ENCODE results near the gene TAL1. TPM values are rescaled to one million over a fixed set of nuclear protein-coding genes. Genes with fewer than 3 reads are reported as not detected.

The TAL1 gene
- total RNA-seq, 4 donors from 2014 or later: 3.9 to 14.9 (median 12.8) TPM

- no peak for DNase-seq
- Histone ChIP-seq H3K36me3 (no peaks in the 10 kb centered on the region), H3K4me3 (replicated peaks in 1 of 3) (no peak overlapping the region), H3K27me3 (no peaks in the 10 kb centered on the region), H3K4me1 (peaks cover 12 to 14% of the 10 kb centered on the region in 2 donors), H3K27ac (no peak overlapping the region), H3K9me3 (no peaks in the 10 kb centered on the region)
- TF ChIP-seq POLR2A (IDR thresholded peaks at IDR 0.05): no peak
- TF ChIP-seq, protein P1, sequence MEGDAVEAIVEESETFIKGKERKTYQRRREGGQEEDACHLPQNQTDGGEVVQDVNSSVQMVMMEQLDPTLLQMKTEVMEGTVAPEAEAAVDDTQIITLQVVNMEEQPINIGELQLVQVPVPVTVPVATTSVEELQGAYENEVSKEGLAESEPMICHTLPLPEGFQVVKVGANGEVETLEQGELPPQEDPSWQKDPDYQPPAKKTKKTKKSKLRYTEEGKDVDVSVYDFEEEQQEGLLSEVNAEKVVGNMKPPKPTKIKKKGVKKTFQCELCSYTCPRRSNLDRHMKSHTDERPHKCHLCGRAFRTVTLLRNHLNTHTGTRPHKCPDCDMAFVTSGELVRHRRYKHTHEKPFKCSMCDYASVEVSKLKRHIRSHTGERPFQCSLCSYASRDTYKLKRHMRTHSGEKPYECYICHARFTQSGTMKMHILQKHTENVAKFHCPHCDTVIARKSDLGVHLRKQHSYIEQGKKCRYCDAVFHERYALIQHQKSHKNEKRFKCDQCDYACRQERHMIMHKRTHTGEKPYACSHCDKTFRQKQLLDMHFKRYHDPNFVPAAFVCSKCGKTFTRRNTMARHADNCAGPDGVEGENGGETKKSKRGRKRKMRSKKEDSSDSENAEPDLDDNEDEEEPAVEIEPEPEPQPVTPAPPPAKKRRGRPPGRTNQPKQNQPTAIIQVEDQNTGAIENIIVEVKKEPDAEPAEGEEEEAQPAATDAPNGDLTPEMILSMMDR (IDR thresholded peaks at IDR 0.05): no peak
- intact Hi-C loops (cut with DNase I): loop anchor here (10.0 kb wide), 3 partner anchors 153 to 533 kb away; partner anchors contain the start of genes CMPK1 and FOXD2
- WGBS, 2 donors: 70 to 81% methylated on average over 7 of the region's 7 CpGs
Measured at GRCh38 chr1:47181955-47182675, 49.9 kb downstream of the TAL1 start.

GRCh38 chr1:47181095-47181954 lies 50.7 kb downstream of the TAL1 start:
- Histone ChIP-seq H3K27me3 (no peaks in the 10 kb centered on the region), H3K9me3 (no peaks in the 10 kb centered on the region), H3K4me3 (replicated peaks in 1 of 3) (no peak overlapping the region), H3K4me1 (peaks cover 12 to 14% of the 10 kb centered on the region in 2 donors), H3K36me3 (no peaks in the 10 kb centered on the region), H3K27ac (no peak overlapping the region)
- no peak for DNase-seq
- intact Hi-C loops (cut with DNase I): loop anchor here (10.0 kb wide), 3 partner anchors 153 to 533 kb away; partner anchors contain the start of genes CMPK1 and FOXD2
- WGBS, 2 donors: 57 to 65% methylated on average over 9 to 11 of the region's 18 CpGs
- no peak for TF ChIP-seq POLR2A (IDR thresholded peaks at IDR 0.05)
- TF ChIP-seq, protein P1 (IDR thresholded peaks at IDR 0.05): no peak

GRCh38 chr1:47180603-47181094 lies 51.4 kb downstream of the TAL1 start:
- 58 to 64% methylated on average over 3 of the region's 3 CpGs for WGBS, 2 donors
- no peaks in the 10 kb centered on the region for H3K27me3 ChIP-seq
- H3K4me1 ChIP-seq: peaks cover 12 to 14% of the 10 kb centered on the region in 2 donors
- no peaks in the 10 kb centered on the region for H3K9me3 ChIP-seq
- peak in 1 of 2 donors; percentile 28 for DNase-seq
- H3K27ac ChIP-seq: no peak overlapping the region
- intact Hi-C loops (cut with DNase I): loop anchor here (10.0 kb wide), 3 partner anchors 154 to 534 kb away; partner anchors contain the start of genes CMPK1 and FOXD2
- H3K4me3 ChIP-seq (replicated peaks in 1 of 3): no peak overlapping the region
- TF ChIP-seq, protein P1 (IDR thresholded peaks at IDR 0.05): no peak
- TF ChIP-seq POLR2A (IDR thresholded peaks at IDR 0.05): no peak
- H3K36me3 ChIP-seq: no peaks in the 10 kb centered on the region

- intact Hi-C loops (cut with DNase I): loop anchor here (10.0 kb wide), 3 partner anchors 155 to 535 kb away; partner anchors contain the start of genes CMPK1 and FOXD2
- TF ChIP-seq, protein P1 (IDR thresholded peaks at IDR 0.05): no peak
- TF ChIP-seq POLR2A (IDR thresholded peaks at IDR 0.05): no peak
- no peak for DNase-seq
Measured at GRCh38 chr1:47179988-47180563, 51.9 kb downstream of the TAL1 start.

More at GRCh38 chr1:47179988-47180563, 51.9 kb downstream of the TAL1 start:
- H3K27ac ChIP-seq: no peak overlapping the region
- no peaks in the 10 kb centered on the region for H3K36me3 ChIP-seq
- peak overlapping the region in 1 of 3 donors; percentile 29 for H3K4me3 ChIP-seq (replicated peaks in 1 of 3)
- H3K27me3 ChIP-seq: no peaks in the 10 kb centered on the region
- 54 to 62% methylated on average over 3 of the region's 3 CpGs for WGBS, 2 donors
- H3K9me3 ChIP-seq: no peaks in the 10 kb centered on the region
- peaks cover 12 to 14% of the 10 kb centered on the region in 2 donors for H3K4me1 ChIP-seq
